HCT116 (cell line): Measurements from ENCODE around the gene PRR23E. TPM values are rescaled to one million over a fixed set of nuclear protein-coding genes. Genes with fewer than 3 reads are reported as not detected.

Experiments used
- ATAC-seq: fragments of 200-7000 bp; cut with Tn5 transposase; 2 replicates; pipeline ENCODE4 v1.9.1; 2020; ENCODE audit warnings: mild to moderate bottlenecking, moderate library complexity
- BruUV-seq: library from RNA; stranded (reverse); fragments of 400-500 nt; replicated peaks from 2 replicates; lab custom pipeline; 2021; lab: Mats Ljungman, UMichigan
- CTCF ChIA-PET: fragments of 300-600 bp; sonication (Branson Sonifier 250); formaldehyde crosslinking; loops from one replicate; lab custom pipeline; 2021; ENCODE audit warnings: antibody characterized with exemption; lab: Charles Lee
- POLR2A ChIA-PET: fragments of 300-600, 350-600 bp; sonication (Branson Sonifier 250); formaldehyde crosslinking; loops from one replicate; lab custom pipeline; 2021; ENCODE audit warnings: antibody characterized with exemption; lab: Charles Lee
- RAD21 ChIA-PET, 2 experiments: fragments of 300-600 bp; sonication (Branson Sonifier 250); formaldehyde crosslinking; loops; one replicate each; lab custom pipeline; 2023; ENCODE audit warnings: low total read pairs in 2 of 2; ENCODE audit not compliant: uncharacterized antibody in 2 of 2, unreplicated experiment in 2 of 2, low non-redundant PET in 1 of 2; lab: Charles Lee
- DNase-seq: peaks from one replicate; pipeline ENCODE4 v3.0.0-alpha.2; 2010; ENCODE audit warnings: low read depth, low spot score
- H2AFZ ChIP-seq: fragments of 200-600 bp; shearing (Covaris generic), sonication (generic); 2 replicates; pipeline ENCODE4 v1.6.1; 2017; ENCODE audit warnings: low read depth, mixed run types, mixed read lengths, antibody characterized with exemption, low read length; ENCODE audit not compliant: poor library complexity, severe bottlenecking
- H3K27ac ChIP-seq: 2 replicates; pipeline ENCODE4 v1.5.1; 2012; ENCODE audit warnings: low read depth, low read length
- H3K27me3 ChIP-seq: fragments of 200-600 bp; sonication (generic); 2 replicates; pipeline ENCODE4 v1.6.1; 2016; ENCODE audit warnings: mixed run types, low read length, mixed read lengths; ENCODE audit not compliant: insufficient read depth
- H3K36me3 ChIP-seq, 2 experiments: fragments of 200-500 bp in 1 of 2; fragments of 200-600 bp in 1 of 2; sonication (Bioruptor generic) in 1 of 2; sonication (generic) in 1 of 2; 2 replicates each; pipeline versions ENCODE4 v1.5.1 to v1.6.1; 2014 to 2016; ENCODE audit warnings: low read length in 2 of 2, inconsistent platforms in 1 of 2, mixed read lengths in 1 of 2, mixed run types in 1 of 2; ENCODE audit not compliant: insufficient read depth in 2 of 2, control insufficient read depth in 1 of 2
- H3K4me1 ChIP-seq, 2 experiments: fragments of 200-600 bp in 1 of 2; sonication (generic) in 1 of 2; 2 replicates each; pipeline versions ENCODE4 v1.5.1 to v1.6.1; 2012 to 2017; ENCODE audit warnings: low read length in 2 of 2, inconsistent platforms in 1 of 2, mild to moderate bottlenecking in 1 of 2, mixed read lengths in 1 of 2, mixed run types in 1 of 2, moderate library complexity in 1 of 2; ENCODE audit not compliant: insufficient read depth in 2 of 2, control insufficient read depth in 1 of 2
- H3K4me2 ChIP-seq: fragments of 200-600 bp; sonication (generic); 2 replicates; pipeline ENCODE4 v1.6.1; 2017; ENCODE audit warnings: mixed run types, low read length, mixed read lengths
- H3K4me3 ChIP-seq, 2 experiments: fragments of 200-600 bp in 1 of 2; sonication (generic) in 1 of 2; replicated peaks in 1 of 2; 2 replicates each; pipeline ENCODE4 v1.5.1; 2011 to 2016; ENCODE audit warnings: low read length in 2 of 2, control low read depth in 1 of 2, low read depth in 1 of 2, mild to moderate bottlenecking in 1 of 2, mixed read lengths in 1 of 2, mixed run types in 1 of 2
- H3K79me2 ChIP-seq: fragments of 200-600 bp; sonication (generic); 2 replicates; pipeline ENCODE4 v1.6.1; 2017; ENCODE audit warnings: mild to moderate bottlenecking, mixed run types, low read length, moderate library complexity, mixed read lengths; ENCODE audit not compliant: insufficient read depth
- H3K9ac ChIP-seq: fragments of 200-600 bp; sonication (generic); 2 replicates; pipeline ENCODE4 v1.6.1; 2016; ENCODE audit warnings: low read length, mixed read lengths
- H3K9me2 ChIP-seq: fragments of 200-600 bp; sonication (generic), shearing (Covaris generic); 2 replicates; pipeline ENCODE4 v1.6.1; 2017; ENCODE audit warnings: mixed run types, mild to moderate bottlenecking, moderate library complexity; ENCODE audit not compliant: insufficient read depth
- H3K9me3 ChIP-seq, 2 experiments: fragments of 200-500 bp in 1 of 2; fragments of 200-600 bp in 1 of 2; sonication (Bioruptor generic) in 1 of 2; sonication (generic) in 1 of 2; 2 replicates each; pipeline ENCODE4 v1.6.1; 2014 to 2017; ENCODE audit warnings: low read length in 2 of 2, mixed read lengths in 2 of 2, inconsistent platforms in 1 of 2, low read depth in 1 of 2, mild to moderate bottlenecking in 1 of 2, mixed run types in 1 of 2, moderate library complexity in 1 of 2; ENCODE audit not compliant: control insufficient read depth in 1 of 2, insufficient read depth in 1 of 2
- H4K20me1 ChIP-seq: fragments of 200-600 bp; sonication (generic), shearing (Covaris generic); 2 replicates; pipeline ENCODE4 v1.6.1; 2017; ENCODE audit warnings: mixed run types, mild to moderate bottlenecking, moderate library complexity; ENCODE audit not compliant: insufficient read depth
- CBX3 ChIP-seq: IDR thresholded peaks from 2 replicates; pipeline ENCODE4 v1.6.1; 2012; ENCODE audit warnings: low read depth
- CEBPB ChIP-seq: IDR thresholded peaks from 2 replicates; pipeline ENCODE4 v1.6.1; 2012; ENCODE audit warnings: low read depth
- EGR1 ChIP-seq: IDR thresholded peaks from 2 replicates; pipeline ENCODE4 v1.6.1; 2012; ENCODE audit warnings: low read depth
- EZH2phosphoT487 ChIP-seq: fragments of 200-600 bp; IDR thresholded peaks from 2 replicates; pipeline ENCODE4 v1.6.1; 2018; ENCODE audit warnings: antibody characterized with exemption, borderline replicate concordance
- FOSL1 ChIP-seq: IDR thresholded peaks from 2 replicates; pipeline ENCODE4 v1.6.1; 2012; ENCODE audit warnings: low read depth
- JUND ChIP-seq: IDR thresholded peaks from 2 replicates; pipeline ENCODE4 v1.6.1; 2012
- POLR2A ChIP-seq: IDR thresholded peaks from 2 replicates; pipeline ENCODE4 v1.7.0; 2011; ENCODE audit warnings: borderline replicate concordance; ENCODE audit not compliant: insufficient read depth, insufficient read length; ENCODE audit errors: extremely low read depth
- POLR2AphosphoS5 ChIP-seq: IDR thresholded peaks from 2 replicates; pipeline ENCODE4 v1.6.1; 2011; ENCODE audit warnings: mild to moderate bottlenecking, low read depth, low read length, moderate library complexity
- RAD21 ChIP-seq: IDR thresholded peaks from 2 replicates; pipeline ENCODE4 v1.6.1; 2012; ENCODE audit warnings: low read depth, mild to moderate bottlenecking
- SIN3A ChIP-seq: IDR thresholded peaks from 2 replicates; pipeline ENCODE4 v1.6.1; 2012; ENCODE audit warnings: low read depth
- SRF ChIP-seq: IDR thresholded peaks from 2 replicates; pipeline ENCODE4 v1.6.1; 2012; ENCODE audit warnings: low read depth
- TCF7L2 ChIP-seq: IDR thresholded peaks from 2 replicates; pipeline ENCODE4 v1.7.0; 2011; ENCODE audit warnings: borderline replicate concordance, inconsistent platforms; ENCODE audit not compliant: insufficient read depth, insufficient read length; ENCODE audit errors: extremely low read depth
- ZFX ChIP-seq: fragments of 450-650 bp; IDR thresholded peaks from 2 replicates; pipeline ENCODE4 v1.6.1; 2017
- ZNF274 ChIP-seq: fragments of 200-500 bp; sonication (Bioruptor generic); IDR thresholded peaks from 2 replicates; pipeline ENCODE4 v1.6.1; 2014; ENCODE audit warnings: mild to moderate bottlenecking, low read depth, low read length, inconsistent platforms
- intact Hi-C: fragments of 100-400 bp; cut with micrococcal nuclease; formaldehyde crosslinking; loops from 2 replicates; pipeline ENCODE4 v1.10.0; 2022
- total RNA-seq: library from RNA; stranded (reverse); gene quantifications from one replicate; pipeline ENCODE4 v1.2.1, GENCODE V29; 2021; ENCODE audit not compliant: unreplicated experiment
- TF ChIP-seq, protein P1 (sequence below): IDR thresholded peaks from 2 replicates; pipeline ENCODE4 v1.6.1; 2012
- TF ChIP-seq, protein P2 (sequence below), 3 experiments: fragments of 200-600 bp in 1 of 3; sonication (generic) in 1 of 3; IDR thresholded peaks in 2 of 3; conservative IDR thresholded peaks in 1 of 3; 2 replicates each; pipeline ENCODE4 v1.5.1; 2012 to 2017; ENCODE audit warnings: low read depth in 2 of 3, low read length in 2 of 3, antibody characterized with exemption in 1 of 3, borderline replicate concordance in 1 of 3, control low read depth in 1 of 3, mild to moderate bottlenecking in 1 of 3, mixed read lengths in 1 of 3, mixed run types in 1 of 3, moderate library complexity in 1 of 3; ENCODE audit not compliant: insufficient read depth in 1 of 3
- TF ChIP-seq, protein P3 (sequence below): IDR thresholded peaks from 2 replicates; pipeline ENCODE4 v1.6.1; 2012; ENCODE audit warnings: low read depth

PRR23E gene
- total RNA-seq, 1 experiment from 2014 or later = not detected

DNA sequence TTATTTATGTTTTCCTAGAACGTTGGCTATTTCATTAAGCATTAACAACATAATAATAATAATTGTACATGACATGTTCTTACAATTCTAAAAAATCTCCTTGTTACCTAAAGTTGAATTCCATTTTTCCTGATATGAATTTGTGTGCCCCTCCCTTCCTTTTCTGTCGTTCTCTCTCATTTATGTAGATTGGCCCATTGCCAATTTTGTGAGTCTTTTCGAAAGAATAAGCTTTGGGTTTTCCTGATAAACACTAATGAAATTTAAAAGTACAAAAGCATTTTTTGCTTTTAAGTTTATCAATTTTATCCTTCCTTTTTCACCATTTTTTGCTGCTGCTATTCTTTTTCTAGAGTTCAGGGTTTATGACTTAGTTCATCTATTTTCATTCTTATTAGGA, 44.9 kb downstream of the PRR23E start (continued):
- TF ChIP-seq, protein P1, sequence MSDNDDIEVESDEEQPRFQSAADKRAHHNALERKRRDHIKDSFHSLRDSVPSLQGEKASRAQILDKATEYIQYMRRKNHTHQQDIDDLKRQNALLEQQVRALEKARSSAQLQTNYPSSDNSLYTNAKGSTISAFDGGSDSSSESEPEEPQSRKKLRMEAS = no peak
- TF ChIP-seq TCF7L2 (no peak), EZH2phosphoT487 (no peak)
- TF ChIP-seq, all 23 proteins: peak for 0

DNA sequence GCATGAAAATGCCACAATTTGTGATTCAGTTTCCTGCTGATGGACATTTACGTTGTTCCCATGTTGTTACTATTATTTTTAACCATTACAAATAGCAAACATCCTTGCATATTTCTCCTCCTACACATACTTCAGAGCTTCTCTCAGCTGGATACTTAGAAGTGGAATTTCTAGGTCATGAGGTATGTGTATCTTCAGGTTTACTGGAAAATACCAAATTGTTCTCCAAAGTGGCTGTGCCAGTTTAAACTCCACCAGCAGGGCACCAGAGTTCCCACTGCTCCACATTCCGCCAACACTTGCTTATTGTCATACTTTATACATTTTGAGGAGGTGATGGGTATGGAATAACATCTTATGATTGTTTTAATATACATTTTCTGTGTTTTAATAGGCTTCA, 45.7 kb downstream of the PRR23E start:
- Histone ChIP-seq H2AFZ (no peak overlapping the region), H3K79me2 (no peaks in the 10 kb centered on the region), H3K9me2 (no peaks in the 10 kb centered on the region), H3K4me2 (no peak overlapping the region), H3K9ac (no peak overlapping the region), H3K36me3 (no peaks in the 10 kb centered on the region), H3K27me3 (no peaks in the 10 kb centered on the region), H3K9me3 (peaks cover 0 to 11% of the 10 kb centered on the region in 2 experiments; a peak in 1 of 4 replicates), H3K27ac (no peak overlapping the region), H3K4me3 (no peak overlapping the region), H4K20me1 (no peaks in the 10 kb centered on the region), H3K4me1 (no peaks in the 10 kb centered on the region)
- ATAC-seq (no peak), DNase-seq (no peak)
- ChIA-PET CTCF (no interaction called here), POLR2A (no interaction called here), RAD21 (no interaction called here)
- TF ChIP-seq EZH2phosphoT487 = no peak
- no peak for TF ChIP-seq EGR1
- TF ChIP-seq FOSL1 = no peak
- no peak for TF ChIP-seq ZNF274
- no peak for TF ChIP-seq TCF7L2
- no peak for TF ChIP-seq SRF
- no peak for TF ChIP-seq RAD21
- TF ChIP-seq, protein P2, sequence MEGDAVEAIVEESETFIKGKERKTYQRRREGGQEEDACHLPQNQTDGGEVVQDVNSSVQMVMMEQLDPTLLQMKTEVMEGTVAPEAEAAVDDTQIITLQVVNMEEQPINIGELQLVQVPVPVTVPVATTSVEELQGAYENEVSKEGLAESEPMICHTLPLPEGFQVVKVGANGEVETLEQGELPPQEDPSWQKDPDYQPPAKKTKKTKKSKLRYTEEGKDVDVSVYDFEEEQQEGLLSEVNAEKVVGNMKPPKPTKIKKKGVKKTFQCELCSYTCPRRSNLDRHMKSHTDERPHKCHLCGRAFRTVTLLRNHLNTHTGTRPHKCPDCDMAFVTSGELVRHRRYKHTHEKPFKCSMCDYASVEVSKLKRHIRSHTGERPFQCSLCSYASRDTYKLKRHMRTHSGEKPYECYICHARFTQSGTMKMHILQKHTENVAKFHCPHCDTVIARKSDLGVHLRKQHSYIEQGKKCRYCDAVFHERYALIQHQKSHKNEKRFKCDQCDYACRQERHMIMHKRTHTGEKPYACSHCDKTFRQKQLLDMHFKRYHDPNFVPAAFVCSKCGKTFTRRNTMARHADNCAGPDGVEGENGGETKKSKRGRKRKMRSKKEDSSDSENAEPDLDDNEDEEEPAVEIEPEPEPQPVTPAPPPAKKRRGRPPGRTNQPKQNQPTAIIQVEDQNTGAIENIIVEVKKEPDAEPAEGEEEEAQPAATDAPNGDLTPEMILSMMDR (IDR thresholded peaks at IDR 0.05 in 2 of 3, conservative IDR thresholded peaks at IDR 0.05 in 1 of 3; ENCODE audit: borderline replicate concordance in 1 of 3, insufficient read depth in 1 of 3, low read depth in 2 of 3, low read length in 2 of 3) = no peak
- no peak for TF ChIP-seq CBX3
- no peak for TF ChIP-seq POLR2A
- TF ChIP-seq POLR2AphosphoS5 = no peak
- TF ChIP-seq ZFX = no peak
- no peak for TF ChIP-seq JUND
- TF ChIP-seq, protein P3, sequence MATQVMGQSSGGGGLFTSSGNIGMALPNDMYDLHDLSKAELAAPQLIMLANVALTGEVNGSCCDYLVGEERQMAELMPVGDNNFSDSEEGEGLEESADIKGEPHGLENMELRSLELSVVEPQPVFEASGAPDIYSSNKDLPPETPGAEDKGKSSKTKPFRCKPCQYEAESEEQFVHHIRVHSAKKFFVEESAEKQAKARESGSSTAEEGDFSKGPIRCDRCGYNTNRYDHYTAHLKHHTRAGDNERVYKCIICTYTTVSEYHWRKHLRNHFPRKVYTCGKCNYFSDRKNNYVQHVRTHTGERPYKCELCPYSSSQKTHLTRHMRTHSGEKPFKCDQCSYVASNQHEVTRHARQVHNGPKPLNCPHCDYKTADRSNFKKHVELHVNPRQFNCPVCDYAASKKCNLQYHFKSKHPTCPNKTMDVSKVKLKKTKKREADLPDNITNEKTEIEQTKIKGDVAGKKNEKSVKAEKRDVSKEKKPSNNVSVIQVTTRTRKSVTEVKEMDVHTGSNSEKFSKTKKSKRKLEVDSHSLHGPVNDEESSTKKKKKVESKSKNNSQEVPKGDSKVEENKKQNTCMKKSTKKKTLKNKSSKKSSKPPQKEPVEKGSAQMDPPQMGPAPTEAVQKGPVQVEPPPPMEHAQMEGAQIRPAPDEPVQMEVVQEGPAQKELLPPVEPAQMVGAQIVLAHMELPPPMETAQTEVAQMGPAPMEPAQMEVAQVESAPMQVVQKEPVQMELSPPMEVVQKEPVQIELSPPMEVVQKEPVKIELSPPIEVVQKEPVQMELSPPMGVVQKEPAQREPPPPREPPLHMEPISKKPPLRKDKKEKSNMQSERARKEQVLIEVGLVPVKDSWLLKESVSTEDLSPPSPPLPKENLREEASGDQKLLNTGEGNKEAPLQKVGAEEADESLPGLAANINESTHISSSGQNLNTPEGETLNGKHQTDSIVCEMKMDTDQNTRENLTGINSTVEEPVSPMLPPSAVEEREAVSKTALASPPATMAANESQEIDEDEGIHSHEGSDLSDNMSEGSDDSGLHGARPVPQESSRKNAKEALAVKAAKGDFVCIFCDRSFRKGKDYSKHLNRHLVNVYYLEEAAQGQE = no peak
- no peak for TF ChIP-seq CEBPB
- TF ChIP-seq, protein P1 = no peak
- TF ChIP-seq SIN3A = no peak
- no TSS peak for BruUV-seq
- intact Hi-C loops = no loop called here
